GM12892 (cell line): ENCODE measurements around the gene OBP2B.
"Not testable (repeated sequence)": the region's sequence is repeated elsewhere in the genome, so short reads cannot be mapped to it uniquely, and the experiment has no call there.

Experiments
- DNase-seq: peaks from one replicate; pipeline ENCODE4 v3.0.0; 2011; ENCODE audit not compliant: insufficient read length
- FAIRE-seq: peaks from 2 replicates; lab custom pipeline; 2011; peaks lifted over from hg19 to GRCh38; lab: Jason Lieb, UNC
- POLR2A ChIP-seq: IDR thresholded peaks from 2 replicates; pipeline ENCODE4 v1.6.1; 2011; ENCODE audit warnings: low read depth, low read length, control low read depth
- POLR2AphosphoS5 ChIP-seq: IDR thresholded peaks from 2 replicates; pipeline ENCODE4 v1.6.1; 2011; ENCODE audit warnings: low read depth, low read length, control low read depth
- TAF1 ChIP-seq: IDR thresholded peaks from 2 replicates; pipeline ENCODE4 v1.6.1; 2011; ENCODE audit warnings: low read depth, mild to moderate bottlenecking, control low read depth, low read length, borderline replicate concordance

OBP2B gene

DNA sequence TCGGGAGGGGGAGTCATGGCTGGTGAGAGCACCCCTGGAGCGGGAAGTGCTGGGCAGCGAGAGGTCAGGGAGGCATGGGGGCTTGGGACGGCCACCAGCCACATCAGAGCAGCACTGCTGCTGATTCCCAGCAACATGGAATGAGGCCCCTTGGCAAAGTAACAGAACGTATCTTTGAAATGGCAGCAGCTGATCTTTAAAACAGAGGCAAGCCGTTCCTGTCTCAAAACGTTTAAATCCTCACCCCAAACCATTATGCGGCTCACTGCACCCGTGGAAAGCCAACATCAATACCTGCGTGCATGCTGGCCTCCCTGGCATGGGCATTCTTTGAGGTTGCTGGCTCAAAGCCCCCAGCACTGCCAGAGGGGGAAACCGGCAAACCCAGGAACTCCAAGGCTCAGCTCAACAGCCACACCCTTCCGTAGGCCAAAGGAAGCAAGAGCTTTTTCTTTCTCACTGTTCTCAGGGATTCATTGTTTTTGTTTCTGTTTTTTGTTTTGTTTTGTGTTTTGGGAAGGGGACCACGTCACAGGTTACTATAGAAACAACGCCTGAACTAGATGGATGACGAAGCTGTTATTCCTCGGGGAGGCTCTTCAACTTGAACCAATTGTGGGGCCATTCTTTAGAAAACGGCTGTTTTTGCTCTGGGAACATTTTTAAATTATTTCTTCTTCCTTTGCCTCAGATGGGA is 28.1 kb upstream of the OBP2B start:
- TF ChIP-seq TAF1 (no peak), POLR2AphosphoS5 (no peak), POLR2A (no peak)
- FAIRE-seq (no peak), DNase-seq (no peak)

- DNase-seq = not testable (repeated sequence)
Measured at GRCh38 chr9:133236291-133237034, 27.4 kb upstream of the OBP2B start.

GRCh38 chr9:133235549-133236222 is 26.6 kb upstream of the OBP2B start:
- FAIRE-seq = no peak
- TF ChIP-seq POLR2AphosphoS5 (no peak), POLR2A (no peak), TAF1 (no peak)
- DNase-seq = no peak

More at GRCh38 chr9:133236291-133237034, 27.4 kb upstream of the OBP2B start:
- FAIRE-seq = not testable (repeated sequence)

DNA sequence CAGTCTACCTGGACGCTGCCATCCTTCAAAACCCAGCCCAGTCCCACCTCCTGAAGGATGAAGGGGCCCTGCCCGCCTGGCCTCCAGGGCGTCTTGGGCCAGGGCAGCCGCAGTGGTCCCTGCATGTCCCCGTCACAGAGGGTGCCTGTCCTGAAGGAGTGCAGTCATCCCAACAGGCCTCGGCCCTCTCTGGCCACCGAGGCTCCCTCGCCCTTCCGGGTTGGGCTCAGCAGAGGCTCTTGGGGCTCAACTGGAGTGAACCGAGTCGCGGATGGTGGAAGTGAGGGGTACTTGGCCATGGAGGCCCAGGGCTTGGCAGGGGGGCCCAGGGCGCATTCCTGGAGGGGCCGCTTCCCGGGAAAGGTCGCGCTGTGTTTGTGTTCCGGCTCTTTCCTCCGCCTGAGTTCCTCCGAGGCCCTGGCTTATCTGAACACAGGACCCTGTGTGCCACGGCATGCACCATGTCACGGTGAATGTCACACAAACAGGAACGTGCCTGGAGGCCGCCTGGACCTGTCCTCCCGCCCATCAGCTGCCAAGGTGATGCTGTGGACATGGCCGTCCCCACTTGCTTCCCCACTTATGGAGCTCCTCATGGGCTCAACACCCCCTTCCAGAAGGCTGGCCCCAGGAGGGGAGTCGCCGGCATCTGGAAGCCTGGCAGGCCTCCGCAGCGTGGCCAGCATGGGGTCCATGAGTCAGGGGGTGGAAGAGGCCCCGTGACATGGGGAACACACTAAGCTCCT is 25.7 kb upstream of the OBP2B start:
- no peak for DNase-seq
- FAIRE-seq = no peak
- TF ChIP-seq POLR2AphosphoS5 (no peak), POLR2A (no peak), TAF1 (no peak)

GRCh38 chr9:133233681-133234432 is 24.8 kb upstream of the OBP2B start:
- TF ChIP-seq TAF1 (no peak), POLR2AphosphoS5 (no peak), POLR2A (no peak)
- DNase-seq = no peak
- no peak for FAIRE-seq

DNA sequence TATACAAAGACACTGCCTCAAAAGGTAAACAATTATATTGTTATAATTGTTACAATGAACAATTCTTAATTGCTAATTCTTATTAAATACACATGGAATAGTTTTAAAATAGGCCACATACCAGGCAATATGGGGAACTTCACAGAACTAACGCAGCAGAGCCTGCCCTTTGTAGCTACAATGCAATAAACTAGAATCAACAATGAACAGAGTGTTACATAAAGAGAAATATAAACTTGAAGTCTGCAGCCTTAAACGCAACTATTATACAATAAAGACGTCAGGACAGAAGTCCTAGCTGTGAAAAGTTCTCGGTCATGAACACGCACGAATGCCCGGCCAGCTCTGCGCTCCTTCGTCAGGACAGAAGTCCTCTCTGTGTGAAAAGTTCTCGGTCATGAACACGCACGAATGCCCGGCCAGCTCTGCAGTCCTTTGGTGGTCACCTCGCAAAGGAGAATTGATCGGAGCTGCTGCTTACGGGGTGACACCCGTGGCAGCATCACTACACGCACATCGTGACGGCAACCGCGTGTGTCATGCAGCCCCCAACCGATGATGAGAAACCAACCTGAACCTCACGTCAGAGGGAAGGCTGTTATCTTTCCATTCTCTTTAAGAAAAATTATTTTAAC is 23.0 kb upstream of the OBP2B start:
- DNase-seq, FAIRE-seq: not testable (repeated sequence)

- not testable (repeated sequence) for DNase-seq, FAIRE-seq
Measured at GRCh38 chr9:133230514-133230913, 21.5 kb upstream of the OBP2B start.

DNA sequence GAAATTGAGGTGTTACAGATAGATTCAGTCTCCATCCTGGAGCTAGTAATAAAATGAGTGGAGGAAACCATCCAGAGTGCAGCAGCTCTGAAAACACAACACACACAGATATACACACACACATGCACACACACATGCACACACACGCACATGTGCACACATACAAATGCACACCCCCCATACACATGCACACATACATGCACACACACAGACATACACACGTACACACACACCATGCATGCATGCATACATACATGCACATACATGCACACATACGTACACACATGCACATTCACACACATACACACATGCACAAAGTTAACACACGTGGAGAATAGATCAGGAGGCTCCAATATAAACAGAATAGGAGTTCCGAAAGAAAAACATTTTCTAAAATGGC is 21.0 kb upstream of the OBP2B start:
- FAIRE-seq (no peak), DNase-seq (no peak)
- TF ChIP-seq POLR2A (no peak), POLR2AphosphoS5 (no peak), TAF1 (no peak)

DNA sequence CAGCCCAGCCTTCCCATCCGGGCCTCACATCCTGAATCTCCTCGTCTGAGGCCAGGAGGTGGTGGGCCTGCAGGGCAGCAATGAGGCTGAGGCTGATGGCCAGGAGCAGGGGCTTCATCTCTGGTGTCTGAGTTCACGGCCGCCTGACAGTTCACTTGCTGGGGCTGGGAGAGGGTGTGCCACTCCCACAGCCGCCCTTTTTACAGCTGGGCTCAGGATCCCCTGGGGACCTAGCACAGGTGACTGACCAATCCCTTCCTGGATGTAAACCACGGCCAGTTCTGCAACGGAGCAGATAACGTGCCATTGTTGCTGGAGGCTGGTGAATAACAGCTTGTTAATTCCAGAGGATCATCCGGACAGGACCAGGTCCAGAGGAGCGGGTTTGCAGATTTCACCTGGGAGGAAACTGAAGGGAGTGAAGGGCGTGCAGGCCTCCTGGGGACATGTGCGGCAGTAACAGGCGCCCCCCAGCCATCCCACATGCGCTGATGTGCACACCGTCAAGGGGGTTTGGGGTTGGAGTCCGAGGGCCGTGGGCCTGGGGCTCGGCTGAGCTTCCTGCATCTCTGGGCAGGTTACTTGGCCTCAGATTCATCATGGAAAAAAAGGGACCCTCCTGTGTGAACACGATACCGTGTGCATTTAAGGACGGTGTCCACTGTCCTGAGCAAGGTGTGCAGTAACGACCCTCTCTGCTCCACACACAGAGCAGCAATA is 19.6 kb upstream of the OBP2B start:
- DNase-seq, FAIRE-seq: not testable (repeated sequence)

GRCh38 chr9:133227996-133228395 is 18.9 kb upstream of the OBP2B start:
- not testable (repeated sequence) for FAIRE-seq, DNase-seq
